Fibroblast of lung (primary cell): ENCODE results near the gene WDR33.

Source experiments
- CTCF ChIP-seq, 2 donors: IDR thresholded peaks in 1 of 2; conservative IDR thresholded peaks in 1 of 2; 1 replicate in 1 of 2; 2 replicates in 1 of 2; pipeline ENCODE4 v1.5.1; 2011 to 2012; ENCODE audit warnings: low read length in 2 of 2, control low read depth in 1 of 2, inconsistent platforms in 1 of 2, low read depth in 1 of 2, mild to moderate bottlenecking in 1 of 2
- EZH2 ChIP-seq: IDR thresholded peaks from 2 replicates; pipeline ENCODE4 v1.5.1; 2012; ENCODE audit warnings: low read length, control low read depth, mild to moderate bottlenecking; ENCODE audit errors: missing control alignments

DNA sequence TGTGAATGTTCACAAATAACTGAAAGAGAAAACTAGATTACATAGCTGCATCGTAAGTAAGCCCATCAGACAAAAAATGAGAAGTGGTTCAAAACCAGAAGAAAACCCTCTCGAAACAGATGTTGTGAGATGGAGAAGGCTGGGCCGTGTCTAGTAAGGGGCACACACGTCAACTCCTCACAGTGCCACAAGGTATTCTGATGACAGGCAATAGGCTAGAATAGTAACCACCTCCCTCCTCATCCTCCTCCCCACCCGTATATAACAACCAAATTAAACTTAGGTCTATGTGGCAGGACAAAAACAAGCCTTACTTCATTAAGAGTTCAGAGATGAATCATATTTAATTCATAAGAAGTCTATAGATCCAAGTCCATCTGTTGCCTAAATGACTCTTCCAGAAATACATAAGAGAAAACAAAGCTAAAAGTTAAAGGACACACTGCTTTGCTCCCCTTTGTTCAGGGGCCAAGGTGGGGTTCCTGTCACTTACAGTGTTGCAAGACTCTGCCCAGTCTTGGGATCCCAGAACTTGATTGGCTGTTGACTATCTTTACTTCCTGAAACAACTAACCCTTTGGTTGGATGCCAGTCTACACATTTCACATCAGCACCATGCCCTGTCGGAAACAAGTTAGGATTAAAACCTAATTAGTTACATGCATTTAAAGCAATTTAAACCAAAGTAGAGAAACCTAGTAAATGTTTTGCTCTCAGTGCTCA, 84.7 kb downstream of the WDR33 start:
- TF ChIP-seq CTCF (conservative IDR thresholded peaks at IDR 0.05 in 1 of 2, IDR thresholded peaks at IDR 0.05 in 1 of 2; ENCODE audit: low read depth in 1 of 2, low read length in 2 of 2) (no peak), EZH2 (no peak)
